ENCODE results near the gene DSC1.
"Not testable (repeated sequence)": the region's sequence is repeated elsewhere in the genome, so short reads cannot be mapped to it uniquely, and the experiment has no call there.

Gene DSC1

DNA sequence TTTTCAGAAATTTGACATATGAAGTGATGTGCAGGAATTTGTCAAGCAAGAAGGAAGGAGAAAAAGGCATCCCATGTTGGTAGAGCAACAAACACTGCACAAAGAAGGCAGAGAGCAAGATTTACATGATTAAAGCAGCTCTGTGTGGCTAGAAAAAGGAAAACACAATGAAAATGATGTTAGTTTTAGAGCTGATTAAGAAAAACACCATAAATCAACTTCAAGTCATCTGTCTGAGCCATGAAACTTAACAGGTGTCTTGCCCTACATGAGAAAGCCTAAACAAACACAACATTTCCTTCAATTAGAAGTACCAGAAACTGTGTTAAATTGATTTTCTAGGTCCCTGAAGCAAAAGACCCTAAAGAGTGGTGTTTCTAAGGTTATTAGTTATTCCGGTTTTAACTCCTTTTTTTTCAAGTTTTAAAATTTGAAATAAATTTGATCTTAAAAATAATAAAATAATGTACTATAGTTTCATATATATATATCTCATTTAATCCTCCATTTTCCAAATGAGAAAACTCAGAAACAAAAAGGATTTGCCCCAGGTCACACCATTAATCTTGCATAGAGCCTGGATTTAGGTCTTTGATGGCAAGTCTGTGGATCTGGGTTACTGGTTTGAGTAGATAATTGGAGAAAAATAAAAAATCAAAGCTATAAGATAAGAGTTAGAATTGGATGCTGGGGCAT lies 8.6 kb upstream of the DSC1 start:
- no peak for DNase-seq

DNA sequence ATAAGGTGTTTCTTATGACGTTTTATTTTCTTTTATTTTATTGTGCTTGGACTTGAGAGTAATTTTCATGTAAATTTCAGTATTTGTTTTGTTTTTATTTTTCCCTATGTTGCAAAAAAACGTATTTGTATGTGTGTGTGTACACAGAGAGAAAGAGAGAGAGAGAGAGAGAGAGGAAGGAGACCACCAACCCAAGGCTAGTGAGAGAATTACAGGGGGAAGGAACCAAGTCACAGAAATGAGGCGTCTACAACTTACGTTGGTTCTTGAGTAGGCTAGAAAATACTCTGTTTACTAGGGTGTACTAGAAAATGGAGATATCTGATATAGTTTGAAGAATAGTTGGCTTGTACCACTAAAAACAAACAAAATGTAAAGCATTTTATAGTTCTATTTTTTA lies 7.7 kb upstream of the DSC1 start:
- DNase-seq, result no peak

DNA sequence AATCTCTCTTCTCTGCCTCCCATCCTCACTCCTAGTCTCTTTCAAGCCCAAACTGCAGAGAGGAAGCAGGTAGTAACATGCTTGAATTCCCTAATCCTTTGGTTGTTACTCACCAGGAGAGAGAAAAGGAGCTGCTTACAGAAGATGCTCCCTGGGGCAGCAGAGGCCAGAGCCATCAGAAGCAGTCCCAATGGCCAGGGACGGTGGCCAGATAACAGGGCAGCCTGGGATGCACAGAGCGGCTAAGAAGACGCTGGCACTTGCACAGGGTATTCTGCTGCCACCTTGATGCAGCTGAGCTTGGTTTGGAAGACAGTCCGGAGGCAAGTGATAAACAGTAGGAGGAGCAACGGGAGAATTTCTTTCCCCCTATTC lies 250 bp downstream of the DSC1 start:
- no peak for DNase-seq

- DNase-seq, result no peak
Observed at GRCh38 chr18:31161757-31162418, 768 bp downstream of the DSC1 start.

GRCh38 chr18:31156821-31157763 lies 5.6 kb downstream of the DSC1 start:
- DNase-seq, result no peak

- no peak for DNase-seq
Observed at GRCh38 chr18:31155498-31155897, 7.2 kb downstream of the DSC1 start.

- no peak for DNase-seq
Observed at GRCh38 chr18:31154181-31154580, 8.5 kb downstream of the DSC1 start.

GRCh38 chr18:31149351-31149750 lies 13.3 kb downstream of the DSC1 start:
- DNase-seq, result no peak

DNA sequence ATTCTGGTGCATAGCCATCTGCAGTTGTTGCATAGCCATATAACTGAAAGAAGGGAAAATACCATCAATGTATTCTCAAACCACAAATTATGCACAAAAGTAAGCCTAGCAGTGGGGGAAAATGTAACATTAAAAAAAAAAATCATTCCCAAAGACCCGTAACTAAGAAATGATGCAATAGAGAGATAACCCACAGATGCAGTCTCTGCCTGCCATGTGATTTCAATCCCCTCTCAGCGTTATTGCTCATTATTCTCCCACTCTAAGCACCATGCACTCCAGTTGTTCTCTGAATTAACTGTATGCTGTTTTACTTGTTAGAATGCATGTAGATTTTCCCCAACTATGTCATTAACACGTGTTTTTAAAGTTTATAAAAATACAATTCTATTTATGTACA lies 14.1 kb downstream of the DSC1 start:
- DNase-seq, result peak; percentile 12

- no peak for DNase-seq
Observed at GRCh38 chr18:31146809-31147208, 15.8 kb downstream of the DSC1 start.

DNA sequence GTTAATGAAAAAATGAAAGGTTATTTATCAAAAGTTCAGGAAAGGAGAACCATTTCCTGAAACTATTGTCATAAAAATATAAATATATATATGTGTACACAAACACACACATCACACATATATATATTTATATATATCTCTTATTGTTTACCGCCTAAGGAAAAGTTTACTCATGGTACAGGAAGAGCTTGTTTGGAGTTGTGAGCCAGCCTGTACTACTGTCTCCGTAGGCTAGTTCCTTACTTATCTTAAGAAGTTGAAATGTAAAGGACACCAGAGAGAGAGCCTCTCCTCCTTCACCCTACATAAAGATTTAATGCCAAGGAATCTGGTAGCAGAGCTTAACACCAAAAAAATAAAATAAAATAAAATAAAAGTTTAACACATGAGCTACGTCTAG lies 19.6 kb downstream of the DSC1 start:
- no peak for DNase-seq

DNA sequence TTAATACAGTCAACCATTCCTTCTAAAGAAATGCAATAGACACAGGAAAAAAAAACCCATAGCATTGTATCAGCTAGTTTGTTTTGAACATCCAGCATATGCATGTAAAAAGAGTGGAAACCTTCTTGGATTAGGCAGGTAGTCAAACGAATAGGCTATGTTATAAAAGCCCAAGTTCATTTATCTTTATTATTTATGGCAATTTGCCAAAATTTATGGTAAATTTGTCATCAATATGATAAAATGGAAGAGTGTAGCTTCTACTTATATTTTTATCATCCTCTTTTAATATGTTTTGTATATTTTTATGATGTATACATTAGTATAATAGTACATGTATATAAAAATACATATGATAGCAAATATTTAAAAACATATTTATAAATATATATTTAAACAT lies 23.9 kb downstream of the DSC1 start:
- no peak for DNase-seq

- DNase-seq, result peak; percentile 8
Observed at GRCh38 chr18:31134988-31135529, 27.6 kb downstream of the DSC1 start.

DNA sequence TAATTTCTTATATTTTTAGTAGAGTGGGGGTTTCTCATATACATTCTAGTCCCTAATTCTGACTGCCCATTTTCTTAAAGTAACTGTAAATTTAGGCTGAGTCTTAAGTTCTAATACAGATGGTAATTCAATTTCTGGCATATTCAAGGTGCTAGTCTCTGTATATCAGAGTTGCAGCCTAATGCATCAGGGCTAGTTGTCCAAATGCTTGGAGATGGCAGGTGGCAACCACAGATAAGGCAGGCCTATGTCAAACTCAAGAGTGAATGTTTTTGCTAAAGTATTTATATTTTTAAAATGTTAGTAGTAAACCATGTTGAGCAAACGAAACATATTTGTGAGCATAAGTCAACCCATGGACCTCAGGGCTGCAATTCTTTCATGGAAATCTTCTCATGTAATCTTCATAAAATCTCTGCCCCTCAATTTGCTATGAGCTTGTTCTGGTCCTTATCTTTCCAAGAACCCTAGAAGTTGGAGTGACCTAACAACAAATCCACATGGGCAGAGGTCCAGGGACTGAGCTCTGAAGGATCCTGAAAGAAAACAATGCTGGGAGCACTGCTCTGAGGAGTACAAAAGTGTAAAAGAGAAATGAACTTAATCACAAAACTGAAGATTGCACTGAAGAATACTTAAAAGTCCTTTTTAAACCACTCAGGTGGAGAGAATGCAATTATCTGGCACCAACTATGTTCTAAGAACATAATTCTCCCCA lies 33.1 kb downstream of the DSC1 start:
- DNase-seq, result peak; percentile 33

GRCh38 chr18:31125878-31126277 lies 36.8 kb downstream of the DSC1 start:
- DNase-seq, result no peak

- DNase-seq, result not testable (repeated sequence)
Observed at GRCh38 chr18:31123125-31123524, 39.5 kb downstream of the DSC1 start.

- DNase-seq, result peak; percentile 23
Observed at GRCh38 chr18:31120594-31120993, 42.1 kb downstream of the DSC1 start.

GRCh38 chr18:31116853-31117595 lies 45.6 kb downstream of the DSC1 start:
- DNase-seq, result no peak

DNA sequence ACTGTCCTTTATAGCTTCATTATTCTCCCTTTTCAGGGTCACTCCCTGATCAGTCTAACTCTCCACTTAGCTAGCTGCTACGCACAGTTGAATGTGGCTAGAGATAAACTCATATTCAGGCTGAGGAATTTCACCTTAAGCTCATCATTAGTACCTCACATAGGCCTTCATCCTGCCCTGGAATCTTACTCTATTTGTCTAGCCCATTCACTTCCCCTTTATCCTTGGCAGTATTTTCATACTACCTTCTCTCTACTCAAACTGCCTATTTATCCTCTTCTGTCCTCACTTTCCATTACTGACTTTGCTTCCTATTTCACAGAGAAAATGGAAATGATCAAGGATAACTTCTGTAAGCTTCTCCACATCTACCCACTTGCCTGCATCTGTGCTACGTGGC lies 49.9 kb downstream of the DSC1 start:
- peak; percentile 12 for DNase-seq

DNA sequence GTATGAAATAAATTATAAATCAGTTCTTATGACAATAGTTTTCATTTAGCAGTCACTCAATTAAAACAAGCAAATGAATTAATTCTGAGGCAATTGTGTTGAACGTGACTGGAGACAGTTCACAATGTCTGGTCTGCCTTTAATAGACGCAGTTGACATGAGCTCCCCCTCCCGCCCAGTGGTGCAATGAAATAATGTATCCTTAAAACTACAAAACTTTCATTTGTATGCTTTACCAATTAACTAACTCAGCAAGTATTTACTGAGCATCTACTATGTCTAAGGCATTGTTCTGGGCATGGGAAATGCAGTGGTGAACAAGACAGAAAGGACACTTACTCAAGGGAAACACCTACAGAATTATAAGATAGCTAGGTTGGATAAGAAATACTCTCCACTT lies 56.9 kb downstream of the DSC1 start:
- no peak for DNase-seq

DNA sequence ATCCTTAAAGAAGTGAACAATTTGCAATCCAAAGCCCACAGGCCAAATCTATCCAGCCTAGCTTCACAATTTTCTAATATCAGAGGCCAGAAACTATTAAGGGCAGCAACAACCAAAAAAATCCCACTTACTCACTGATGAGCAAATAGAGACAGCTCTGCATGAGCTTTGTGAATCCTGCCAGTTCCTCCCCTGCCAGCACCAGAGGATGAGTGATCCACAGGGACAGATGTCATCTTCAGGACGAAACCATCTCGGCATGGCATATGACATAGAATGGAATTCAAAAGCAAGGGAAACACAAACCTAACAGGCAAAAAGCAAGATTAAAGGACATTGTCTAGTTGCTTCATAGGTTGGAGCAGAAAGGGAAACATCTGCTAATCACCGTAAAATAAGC lies 58.2 kb downstream of the DSC1 start:
- DNase-seq, result no peak

- no peak for DNase-seq
Observed at GRCh38 chr18:31103423-31103822, 59.2 kb downstream of the DSC1 start.

Data from OCI-M1 (cell line).